HepG2 (cell line): Measurements from ENCODE around the gene NECAP2.

Experiments used
- CTCF ChIP-seq: sonication (generic); formaldehyde crosslinking; IDR thresholded peaks from 2 replicates; pipeline ENCODE4 v1.5.0; 2020; ENCODE audit warnings: mild to moderate bottlenecking, missing genetic modification reagents, moderate library complexity
- EZH2 ChIP-seq: conservative IDR thresholded peaks from 2 replicates; pipeline ENCODE4 v1.6.1; 2012; ENCODE audit warnings: mild to moderate bottlenecking, low read depth, low read length, moderate library complexity
- PAXIP1 ChIP-seq: sonication (generic); formaldehyde crosslinking; conservative IDR thresholded peaks from 2 replicates; pipeline ENCODE4 v1.4.0; 2020; ENCODE audit warnings: mild to moderate bottlenecking, missing genetic modification reagents, moderate library complexity
- SOX13 ChIP-seq, 3 experiments: fragments of 450-650 bp in 1 of 3; sonication (generic) in 1 of 3; formaldehyde crosslinking in 1 of 3; IDR thresholded peaks in 2 of 3; conservative IDR thresholded peaks in 1 of 3; 2 replicates each; pipeline versions ENCODE4 v1.5.0 to v1.6.1; 2016 to 2020; ENCODE audit warnings: antibody characterized with exemption in 1 of 3, mild to moderate bottlenecking in 1 of 3, missing compliant biosample characterization in 1 of 3, missing genetic modification reagents in 1 of 3, moderate library complexity in 1 of 3
- SUZ12 ChIP-seq: fragments of 150-350 bp; IDR thresholded peaks from 2 replicates; pipeline ENCODE4 v1.6.1; 2014; ENCODE audit warnings: low read depth, low read length
- ZNF224 ChIP-seq: sonication (generic); formaldehyde crosslinking; IDR thresholded peaks from 2 replicates; pipeline ENCODE4 v1.5.0; 2020; ENCODE audit warnings: mild to moderate bottlenecking, missing genetic modification reagents
- TF ChIP-seq, protein P1 (sequence below), 2 experiments: fragments of 450-650 bp in 1 of 2; sonication (generic) in 1 of 2; formaldehyde crosslinking; IDR thresholded peaks; 2 replicates each; pipeline versions ENCODE4 v1.5.0 to v1.8.0; 2020 to 2022; ENCODE audit warnings: mild to moderate bottlenecking in 1 of 2, missing genetic modification reagents in 1 of 2

DNA sequence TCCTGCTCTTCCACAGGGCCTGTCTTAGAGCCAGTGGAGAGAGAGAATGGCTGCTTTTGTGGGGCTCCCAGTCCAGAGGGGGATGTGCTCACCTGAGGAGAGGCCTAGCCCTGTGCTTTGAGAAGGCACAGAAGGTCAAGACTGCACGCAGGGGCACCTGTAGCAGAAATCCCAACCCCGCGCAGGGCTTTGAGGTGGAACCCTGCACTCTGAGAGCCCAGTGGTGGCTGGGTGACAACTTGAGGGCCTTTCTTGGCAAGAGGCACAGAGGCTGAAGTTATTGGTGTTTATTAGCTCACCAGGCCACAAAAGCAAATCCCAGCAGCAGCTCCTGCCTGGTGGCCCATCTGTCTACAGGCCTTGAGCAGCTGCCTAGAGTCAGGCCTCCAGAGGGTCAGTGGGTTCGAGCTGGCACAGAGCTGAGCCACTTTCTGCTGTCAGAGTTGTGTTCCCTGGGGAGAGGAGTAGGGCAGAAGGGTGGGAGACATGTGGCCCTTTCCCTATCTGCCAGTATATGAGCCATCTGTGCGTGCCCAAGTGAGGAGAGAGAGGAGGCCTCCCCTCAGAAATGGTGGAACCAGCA lies 42.1 kb upstream of the NECAP2 start:
- TF ChIP-seq EZH2 (no peak), CTCF (CRISPR knock-in tag) (no peak), SOX13 (IDR thresholded peaks at IDR 0.05) (no peak), SOX13 (CRISPR knock-in tag; conservative IDR thresholded peaks at IDR 0.05 in 1 of 2, IDR thresholded peaks at IDR 0.05 in 1 of 2) (no peak), SUZ12 (no peak), PAXIP1 (CRISPR knock-in tag) (no peak), ZNF224 (CRISPR knock-in tag) (no peak)
- TF ChIP-seq, protein P1, sequence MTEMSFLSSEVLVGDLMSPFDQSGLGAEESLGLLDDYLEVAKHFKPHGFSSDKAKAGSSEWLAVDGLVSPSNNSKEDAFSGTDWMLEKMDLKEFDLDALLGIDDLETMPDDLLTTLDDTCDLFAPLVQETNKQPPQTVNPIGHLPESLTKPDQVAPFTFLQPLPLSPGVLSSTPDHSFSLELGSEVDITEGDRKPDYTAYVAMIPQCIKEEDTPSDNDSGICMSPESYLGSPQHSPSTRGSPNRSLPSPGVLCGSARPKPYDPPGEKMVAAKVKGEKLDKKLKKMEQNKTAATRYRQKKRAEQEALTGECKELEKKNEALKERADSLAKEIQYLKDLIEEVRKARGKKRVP (CRISPR knock-in tag; IDR thresholded peaks at IDR 0.05) = no peak
